Measurements from ENCODE around the gene SYAP1. TPM values are rescaled to one million over a fixed set of nuclear protein-coding genes. Genes with fewer than 3 reads are reported as not detected.
"Not testable (repeated sequence)": the region's sequence is repeated elsewhere in the genome, so short reads cannot be mapped to it uniquely, and the experiment has no call there.

The SYAP1 gene
- total RNA-seq, 2 experiments from 2014 or later: 15.9 to 17.2 TPM

DNA sequence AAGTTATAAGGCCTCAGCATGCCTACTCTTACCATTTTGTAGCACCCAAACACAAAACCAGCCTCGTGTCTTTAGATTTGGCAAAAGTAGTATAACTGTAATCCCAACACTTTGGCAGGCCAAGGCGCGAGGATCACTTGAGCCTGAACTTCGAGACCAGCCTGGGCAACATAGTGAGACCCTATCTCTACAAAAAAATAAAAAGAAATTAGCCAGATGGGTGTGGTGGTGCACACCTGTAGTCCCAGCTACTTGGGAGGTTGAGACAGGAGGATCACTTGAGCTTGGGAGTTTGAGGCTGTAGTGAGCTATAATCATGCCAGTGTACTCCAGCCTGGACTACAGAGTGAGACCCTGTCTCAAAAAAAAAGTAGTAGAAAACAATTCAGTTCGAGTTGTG lies 17.6 kb downstream of the SYAP1 start:
- no peaks in the 10 kb centered on the region for H3K27me3 Mint-ChIP-seq
- ATAC-seq (ENCODE audit: low read depth) (no peak), DNase-seq (no peak)
- no peaks in the 10 kb centered on the region for H3K9me3 Mint-ChIP-seq
- H3K36me3 Mint-ChIP-seq: peaks cover 4% of the 10 kb centered on the region
- no peak overlapping the region for H3K27ac Mint-ChIP-seq
- peaks cover 5% of the 10 kb centered on the region for H3K4me1 Mint-ChIP-seq
- POLR2A ChIA-PET: no interaction called here
- H3K4me3 Mint-ChIP-seq: no peak overlapping the region

DNA sequence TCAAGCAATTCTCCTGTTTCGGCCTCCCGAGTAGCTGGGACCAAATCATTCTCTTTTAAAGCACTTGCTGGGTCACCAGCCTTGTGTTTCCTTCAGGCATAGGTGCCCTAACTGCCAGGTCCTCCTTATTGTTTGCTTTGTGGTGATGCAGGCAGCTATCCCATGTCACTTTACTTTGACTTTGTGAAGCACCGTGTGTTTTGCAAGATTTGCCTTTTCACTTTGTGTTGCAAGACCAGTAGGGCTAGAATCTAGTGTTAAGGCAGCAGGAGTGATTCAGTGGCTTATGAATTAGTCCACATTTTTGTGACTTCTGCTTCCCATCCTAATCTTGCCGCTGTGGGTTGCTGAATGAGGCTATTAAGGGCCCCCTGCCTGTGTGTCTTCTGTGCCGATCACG lies 20.2 kb downstream of the SYAP1 start:
- Mint-ChIP-seq H3K36me3 (peaks cover 4% of the 10 kb centered on the region), H3K4me1 (no peaks in the 10 kb centered on the region), H3K27me3 (no peaks in the 10 kb centered on the region), H3K27ac (no peak overlapping the region), H3K9me3 (no peaks in the 10 kb centered on the region), H3K4me3 (no peak overlapping the region)
- DNase-seq: no peak
- POLR2A ChIA-PET: no interaction called here
- ATAC-seq (ENCODE audit: low read depth): no peak

DNA sequence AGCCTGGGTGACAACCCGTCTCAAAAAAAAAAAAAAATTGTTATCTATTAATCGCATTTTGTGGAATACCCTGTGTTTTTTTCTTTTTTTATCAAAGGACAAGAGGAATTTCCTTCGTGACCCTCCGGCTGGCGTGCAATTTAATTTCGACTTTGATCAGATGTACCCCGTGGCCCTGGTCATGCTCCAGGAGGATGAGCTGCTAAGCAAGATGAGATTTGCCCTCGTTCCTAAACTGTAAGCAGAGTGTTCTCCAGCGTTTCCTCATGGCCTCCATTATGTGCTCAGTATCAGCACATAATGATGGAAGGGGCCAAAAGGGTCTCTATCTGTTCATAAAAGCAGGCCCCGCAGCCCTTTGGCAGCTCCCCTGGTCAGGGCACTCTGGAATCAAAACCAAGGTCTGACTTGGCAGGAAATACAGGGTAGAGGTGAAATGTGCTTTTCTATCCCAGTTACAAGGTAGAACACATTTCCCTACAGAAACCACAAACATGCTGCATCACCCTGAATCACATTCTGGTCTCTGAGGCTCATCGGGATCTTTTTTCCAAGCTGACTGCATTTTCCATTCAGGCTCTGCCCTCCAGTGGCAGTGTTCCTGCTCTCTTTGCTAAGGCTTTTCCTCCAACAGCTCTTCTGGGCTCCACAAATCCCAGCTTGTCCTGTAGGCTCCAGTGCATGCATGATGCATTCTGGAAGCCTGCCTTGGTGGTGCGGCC lies 24.4 kb downstream of the SYAP1 start:
- Mint-ChIP-seq H3K27me3 (no peaks in the 10 kb centered on the region), H3K4me1 (no peaks in the 10 kb centered on the region), H3K9me3 (no peaks in the 10 kb centered on the region), H3K27ac (no peak overlapping the region), H3K36me3 (peaks cover 2% of the 10 kb centered on the region), H3K4me3 (no peak overlapping the region)
- no peak for ATAC-seq (ENCODE audit: low read depth)
- DNase-seq: no peak
- POLR2A ChIA-PET: no interaction called here

- Mint-ChIP-seq H3K36me3 (peaks cover 4% of the 10 kb centered on the region), H3K27me3 (no peaks in the 10 kb centered on the region), H3K9me3 (no peaks in the 10 kb centered on the region), H3K27ac (no peak overlapping the region), H3K4me3 (no peak overlapping the region), H3K4me1 (no peaks in the 10 kb centered on the region)
- POLR2A ChIA-PET: no interaction called here
- DNase-seq: no peak
- ATAC-seq (ENCODE audit: low read depth): no peak
These were observed 25.7 kb downstream of the SYAP1 start for GRCh38 chrX:16745102-16745501.

GRCh38 chrX:16745659-16746058 lies 26.2 kb downstream of the SYAP1 start:
- POLR2A ChIA-PET: no interaction called here
- H3K36me3 Mint-ChIP-seq: peaks cover 4% of the 10 kb centered on the region
- ATAC-seq (ENCODE audit: low read depth): no peak
- no peaks in the 10 kb centered on the region for H3K9me3 Mint-ChIP-seq
- no peak overlapping the region for H3K4me3 Mint-ChIP-seq
- DNase-seq: no peak
- H3K27me3 Mint-ChIP-seq: no peaks in the 10 kb centered on the region
- H3K27ac Mint-ChIP-seq: no peak overlapping the region
- no peaks in the 10 kb centered on the region for H3K4me1 Mint-ChIP-seq

DNA sequence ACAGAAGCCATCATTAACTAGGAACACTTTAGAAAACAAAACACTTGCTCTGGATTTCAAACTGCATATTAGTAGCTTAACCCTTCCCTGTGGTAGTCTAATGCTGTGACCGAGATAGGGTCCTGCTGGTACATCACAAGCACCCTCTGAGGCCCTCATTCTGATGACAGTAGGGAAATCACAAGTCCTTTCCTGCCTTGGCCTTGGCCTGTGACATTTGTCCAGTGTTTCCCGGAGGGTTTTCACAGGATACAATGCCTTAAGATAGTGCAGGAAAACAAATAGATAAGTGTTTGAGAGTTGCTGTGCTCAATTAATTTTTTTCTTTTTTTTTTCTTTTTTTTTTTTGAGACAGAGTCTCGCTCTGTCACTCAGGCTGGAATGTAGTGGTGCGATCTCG lies 29.0 kb downstream of the SYAP1 start:
- ATAC-seq (ENCODE audit: low read depth) (no peak), DNase-seq (no peak)
- H3K27me3 Mint-ChIP-seq: no peaks in the 10 kb centered on the region
- peaks cover under 1% of the 10 kb centered on the region for H3K4me1 Mint-ChIP-seq
- no peak overlapping the region for H3K27ac Mint-ChIP-seq
- no peak overlapping the region for H3K4me3 Mint-ChIP-seq
- H3K36me3 Mint-ChIP-seq: peaks cover 7% of the 10 kb centered on the region
- no peaks in the 10 kb centered on the region for H3K9me3 Mint-ChIP-seq
- POLR2A ChIA-PET: no interaction called here

- POLR2A ChIA-PET: no interaction called here
- peaks cover 9% of the 10 kb centered on the region for H3K36me3 Mint-ChIP-seq
- H3K27me3 Mint-ChIP-seq: no peaks in the 10 kb centered on the region
- H3K4me1 Mint-ChIP-seq: peaks cover 2% of the 10 kb centered on the region
- no peak overlapping the region for H3K27ac Mint-ChIP-seq
- no peak overlapping the region for H3K4me3 Mint-ChIP-seq
- H3K9me3 Mint-ChIP-seq: no peaks in the 10 kb centered on the region
- ATAC-seq (ENCODE audit: low read depth) (no peak), DNase-seq (no peak)
These were observed 30.7 kb downstream of the SYAP1 start for GRCh38 chrX:16750136-16750535.

GRCh38 chrX:16754019-16754418 lies 34.6 kb downstream of the SYAP1 start:
- H3K4me3 Mint-ChIP-seq: no peak overlapping the region
- ATAC-seq (ENCODE audit: low read depth) (no peak), DNase-seq (no peak)
- POLR2A ChIA-PET: no interaction called here
- H3K27me3 Mint-ChIP-seq: no peaks in the 10 kb centered on the region
- H3K27ac Mint-ChIP-seq: peak overlapping the region; percentile 15
- no peaks in the 10 kb centered on the region for H3K9me3 Mint-ChIP-seq
- peaks cover 12% of the 10 kb centered on the region for H3K36me3 Mint-ChIP-seq
- peaks cover 2% of the 10 kb centered on the region for H3K4me1 Mint-ChIP-seq

- Mint-ChIP-seq H3K27ac (no peak overlapping the region), H3K4me3 (no peak overlapping the region), H3K27me3 (no peaks in the 10 kb centered on the region), H3K4me1 (peaks cover 2% of the 10 kb centered on the region), H3K9me3 (no peaks in the 10 kb centered on the region), H3K36me3 (peaks cover 10% of the 10 kb centered on the region)
- POLR2A ChIA-PET: no interaction called here
- DNase-seq (no peak), ATAC-seq (ENCODE audit: low read depth) (no peak)
These were observed 37.3 kb downstream of the SYAP1 start for GRCh38 chrX:16756724-16757123.

GRCh38 chrX:16761500-16761899 lies 42.1 kb downstream of the SYAP1 start:
- H3K4me1 Mint-ChIP-seq; H3K4me3 Mint-ChIP-seq; H3K27me3 Mint-ChIP-seq; H3K9me3 Mint-ChIP-seq; H3K36me3 Mint-ChIP-seq; DNase-seq; ATAC-seq (ENCODE audit: low read depth); H3K27ac Mint-ChIP-seq; POLR2A ChIA-PET: not testable (repeated sequence)

DNA sequence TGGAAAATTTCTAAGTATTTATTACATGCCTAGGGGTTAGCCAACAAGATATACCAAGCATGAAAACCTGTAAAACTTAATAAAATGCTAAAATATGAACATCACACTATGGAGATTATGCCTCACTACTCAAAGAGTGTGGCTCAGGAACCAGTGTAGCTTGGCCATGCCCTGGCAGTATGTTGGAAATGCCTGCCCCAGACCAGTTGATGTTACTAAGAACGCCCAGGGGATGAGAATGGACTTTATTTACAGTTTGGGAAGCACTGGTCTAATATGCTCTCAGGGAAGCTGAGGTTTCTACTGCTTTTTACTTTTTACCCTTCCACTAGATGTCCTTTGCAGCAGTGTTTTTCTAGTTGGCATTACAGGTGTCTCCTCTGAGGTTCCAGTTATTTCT lies 43.2 kb downstream of the SYAP1 start:
- Mint-ChIP-seq H3K27me3 (no peaks in the 10 kb centered on the region), H3K27ac (no peak overlapping the region), H3K4me1 (no peaks in the 10 kb centered on the region), H3K9me3 (no peaks in the 10 kb centered on the region), H3K36me3 (no peaks in the 10 kb centered on the region), H3K4me3 (no peak overlapping the region)
- ATAC-seq (ENCODE audit: low read depth) (no peak), DNase-seq (no peak)
- POLR2A ChIA-PET: no interaction called here

DNA sequence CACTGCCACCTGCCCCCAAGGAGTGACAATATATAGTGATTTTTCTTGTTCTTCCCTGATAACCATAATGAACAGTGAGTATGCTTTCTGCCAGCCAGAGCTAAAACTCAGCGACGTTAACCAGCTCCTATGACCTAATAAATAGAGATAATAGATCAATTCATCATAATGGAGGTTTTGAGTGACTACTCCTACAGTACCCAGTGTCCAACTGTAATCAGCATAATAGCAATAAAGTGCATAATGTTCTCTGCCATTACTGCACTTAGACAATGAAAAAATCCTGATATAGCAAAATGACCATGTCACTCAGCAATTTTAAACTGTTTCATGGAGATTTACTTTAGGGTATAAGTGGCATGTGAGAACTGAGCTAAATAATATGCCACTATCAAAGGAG lies 46.2 kb downstream of the SYAP1 start:
- H3K27me3 Mint-ChIP-seq: no peaks in the 10 kb centered on the region
- POLR2A ChIA-PET: interaction anchor here (0.9 kb wide), 1 partner anchor 46 kb away, joined by 3 read pairs; the partner anchor contains the start of gene SYAP1
- H3K4me3 Mint-ChIP-seq: no peak overlapping the region
- DNase-seq (no peak), ATAC-seq (ENCODE audit: low read depth) (no peak)
- H3K4me1 Mint-ChIP-seq: no peaks in the 10 kb centered on the region
- no peaks in the 10 kb centered on the region for H3K9me3 Mint-ChIP-seq
- H3K27ac Mint-ChIP-seq: no peak overlapping the region
- H3K36me3 Mint-ChIP-seq: no peaks in the 10 kb centered on the region

DNA sequence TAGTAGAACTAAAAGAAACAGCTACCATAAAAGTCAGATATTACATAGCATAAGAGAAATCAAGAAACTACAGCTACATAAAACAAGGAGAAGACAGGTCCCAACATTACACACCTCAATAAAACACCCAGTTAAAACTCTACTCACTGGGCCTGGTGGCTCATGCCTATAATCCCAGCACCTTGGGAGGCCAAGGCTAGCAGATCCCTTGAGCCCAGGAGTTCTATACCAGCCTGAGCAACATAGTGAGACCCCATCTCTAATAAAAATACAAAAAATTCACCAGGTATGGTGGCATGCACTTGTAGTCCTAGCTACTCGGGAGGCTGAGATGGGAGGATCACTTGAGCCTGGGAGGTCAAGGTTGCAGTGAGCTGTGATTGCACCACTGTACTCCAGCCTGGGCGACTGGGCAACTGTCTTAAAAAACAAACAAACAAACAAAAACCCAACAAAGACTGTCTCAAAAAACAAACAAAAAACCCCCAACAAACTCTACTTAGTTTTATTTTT lies 51.6 kb downstream of the SYAP1 start:
- H3K4me1 Mint-ChIP-seq: no peaks in the 10 kb centered on the region
- no peak overlapping the region for H3K4me3 Mint-ChIP-seq
- H3K9me3 Mint-ChIP-seq: no peaks in the 10 kb centered on the region
- ATAC-seq (ENCODE audit: low read depth): no peak
- no peak for DNase-seq
- H3K27me3 Mint-ChIP-seq: no peaks in the 10 kb centered on the region
- no peak overlapping the region for H3K27ac Mint-ChIP-seq
- POLR2A ChIA-PET: no interaction called here
- H3K36me3 Mint-ChIP-seq: no peaks in the 10 kb centered on the region

GRCh38 chrX:16771483-16772398 lies 52.3 kb downstream of the SYAP1 start:
- DNase-seq (no peak), ATAC-seq (ENCODE audit: low read depth) (no peak)
- no peaks in the 10 kb centered on the region for H3K36me3 Mint-ChIP-seq
- H3K4me3 Mint-ChIP-seq: no peak overlapping the region
- H3K9me3 Mint-ChIP-seq: no peaks in the 10 kb centered on the region
- POLR2A ChIA-PET: no interaction called here
- H3K27ac Mint-ChIP-seq: no peak overlapping the region
- H3K27me3 Mint-ChIP-seq: no peaks in the 10 kb centered on the region
- no peaks in the 10 kb centered on the region for H3K4me1 Mint-ChIP-seq
